Measurements from ENCODE around the gene HOXD12. TPM values are rescaled to one million over a fixed set of nuclear protein-coding genes. Genes with fewer than 3 reads are reported as not detected.

HOXD12 gene
- total RNA-seq, 1 experiment from 2014 or later: 0.27 TPM

GRCh38 chr2:176128982-176129796 is 29.6 kb downstream of the HOXD12 start, which contains the start of gene HOXD8 (continued):
- TF ChIP-seq SP1 (IDR thresholded peaks at IDR 0.05; ENCODE audit: low read depth) (no peak; the same call in 1 of the 2 replicates), CBX3 (IDR thresholded peaks at IDR 0.05; ENCODE audit: low read depth) (peak; percentile 71; the same call in 1 of the 2 replicates), JUND (IDR thresholded peaks at IDR 0.05) (no peak; the same call in 1 of the 2 replicates), ZBTB33 (IDR thresholded peaks at IDR 0.05; ENCODE audit: extremely low read depth, insufficient replicate concordance, low read length) (no peak), YY1 (IDR thresholded peaks at IDR 0.05; ENCODE audit: extremely low read depth, insufficient replicate concordance, low read depth, low read length) (peak; percentile 66), SRF (IDR thresholded peaks at IDR 0.05; ENCODE audit: low read depth) (no peak), EZH2 (IDR thresholded peaks at IDR 0.05) (no peak)

- CTCF ChIA-PET: interaction anchor here (0.7 to 3.7 kb wide), 6 partner anchors 10 to 524 kb away, joined by 3 to 19 read pairs (median 4); no protein-coding TSS in a partner anchor
- peak overlapping the region; percentile 31; the same call in 1 of the 2 replicates for H3K9ac ChIP-seq (ENCODE audit: low read length)
- H3K4me2 ChIP-seq (ENCODE audit: low read length): peak overlapping the region; percentile 84
- H3K79me2 ChIP-seq (ENCODE audit: insufficient read depth, low read length): no peaks in the 10 kb centered on the region
- H3K36me3 ChIP-seq (ENCODE audit: control insufficient read depth in 1 of 2, insufficient read depth in 2 of 2, low read length in 2 of 2): no peaks in the 10 kb centered on the region
- H3K9me2 ChIP-seq (ENCODE audit: insufficient read depth): no peaks in the 10 kb centered on the region
- no TSS peak for BruUV-seq (replicated peaks)
- ATAC-seq (no peak), DNase-seq (ENCODE audit: low read depth, low spot score) (no peak)
- RAD21 ChIA-PET (ENCODE audit: low non-redundant PET in 1 of 2, low total read pairs in 2 of 2, uncharacterized antibody in 2 of 2, unreplicated experiment in 2 of 2): no interaction called here
- no peaks in the 10 kb centered on the region for H4K20me1 ChIP-seq (ENCODE audit: insufficient read depth)
- peak overlapping the region; percentile 40 to 58 for H3K4me3 ChIP-seq (replicated peaks in 1 of 2; ENCODE audit: low read depth in 1 of 2, low read length in 2 of 2)
- intact Hi-C loops (cut with micrococcal nuclease): loop anchor here (5.0 kb wide), 3 partner anchors 703 to 1628 kb away; no protein-coding TSS in a partner anchor
- no peak overlapping the region for H2AFZ ChIP-seq (ENCODE audit: low read depth, low read length, poor library complexity, severe bottlenecking)
- TF ChIP-seq SIN3A (IDR thresholded peaks at IDR 0.05; ENCODE audit: low read depth) (peak; percentile 49; the same call in 1 of the 2 replicates), CTCF (IDR thresholded peaks at IDR 0.05 in 2 of 3, conservative IDR thresholded peaks at IDR 0.05 in 1 of 3; ENCODE audit: borderline replicate concordance in 1 of 3, insufficient read depth in 1 of 3, low read depth in 2 of 3, low read length in 2 of 3) (no peak)
- POLR2A ChIA-PET: no interaction called here
- peak overlapping the region; percentile 69 for H3K27ac ChIP-seq (ENCODE audit: low read depth, low read length)
- H3K27me3 ChIP-seq (ENCODE audit: insufficient read depth, low read length): no peaks in the 10 kb centered on the region
- peaks cover 6 to 17% of the 10 kb centered on the region in 2 experiments; a peak in 3 of 4 replicates for H3K4me1 ChIP-seq (ENCODE audit: control insufficient read depth in 1 of 2, insufficient read depth in 2 of 2, low read length in 2 of 2)
- H3K9me3 ChIP-seq (ENCODE audit: control insufficient read depth in 1 of 2, insufficient read depth in 1 of 2, low read depth in 1 of 2, low read length in 2 of 2): no peaks in the 10 kb centered on the region
Observed at GRCh38 chr2:176129813-176130146, 30.2 kb downstream of the HOXD12 start.

All from HCT116 (cell line).